ENCODE results near the gene CRYBG1.
"Not testable (repeated sequence)": the region's sequence is repeated elsewhere in the genome, so short reads cannot be mapped to it uniquely, and the experiment has no call there.

CRYBG1 gene

DNA sequence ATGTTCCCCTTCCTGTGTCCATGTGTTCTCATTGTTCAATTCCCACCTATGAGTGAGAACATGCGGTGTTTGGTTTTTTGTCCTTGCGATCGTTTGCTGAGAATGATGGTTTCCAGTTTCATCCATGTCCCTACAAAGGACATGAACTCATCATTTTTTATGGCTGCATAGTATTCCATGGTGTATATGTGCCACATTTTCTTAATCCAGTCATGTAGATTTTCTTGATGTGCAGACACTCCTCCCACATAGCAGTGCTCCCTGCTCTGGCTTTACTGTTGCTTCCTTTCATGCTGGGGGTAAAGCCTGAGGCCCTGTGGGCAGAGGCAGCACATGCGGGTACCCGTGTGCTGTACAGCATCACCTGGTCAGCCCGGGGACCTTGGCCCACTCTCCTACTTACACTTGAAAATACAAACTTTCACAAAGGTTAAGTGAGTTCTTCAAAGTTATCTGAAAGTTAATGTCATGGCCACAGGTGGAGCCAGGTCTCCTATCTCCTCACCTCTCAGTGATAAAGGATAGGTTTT lies 188.5 kb downstream of the CRYBG1 start:
- not testable (repeated sequence) for DNase-seq (ENCODE audit: low spot score)

DNA sequence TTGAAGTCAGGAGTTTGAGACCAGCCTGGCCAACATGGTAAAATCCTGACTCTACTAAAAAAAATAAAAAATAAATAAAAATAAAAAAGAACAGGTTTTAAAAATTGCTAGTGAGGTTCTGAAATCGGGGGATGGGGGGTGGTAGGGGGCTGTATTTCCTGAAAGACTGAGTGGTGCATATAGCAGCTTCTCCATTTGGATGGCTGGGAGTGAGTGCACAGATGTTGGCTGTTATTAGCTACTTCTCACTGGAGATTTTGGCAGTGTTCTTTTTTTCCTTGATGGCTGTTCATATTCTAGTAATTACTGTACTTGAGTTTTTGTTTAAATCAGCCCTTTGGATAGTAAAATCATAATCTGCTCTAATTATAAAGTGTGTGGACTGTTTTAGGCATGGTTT lies 189.0 kb downstream of the CRYBG1 start:
- DNase-seq (ENCODE audit: low spot score): no peak

DNA sequence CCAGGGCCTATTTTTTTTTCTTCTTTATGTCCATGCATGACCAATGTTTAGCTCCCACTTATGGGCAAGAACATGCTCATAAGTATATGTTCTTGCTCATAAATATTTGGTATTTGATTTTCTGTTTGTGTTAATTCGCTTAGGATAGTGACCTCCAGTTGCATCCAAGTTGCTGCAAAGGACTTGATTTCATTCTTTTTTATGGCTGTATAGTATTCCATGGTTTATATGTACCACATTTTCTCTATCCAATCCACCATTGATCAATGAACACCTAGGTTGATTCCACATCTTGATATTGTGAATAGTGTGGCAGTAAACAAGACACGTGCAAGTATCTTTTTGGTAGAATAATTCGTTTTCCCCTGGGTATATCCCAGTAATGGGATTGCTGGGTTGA lies 190.6 kb downstream of the CRYBG1 start:
- DNase-seq (ENCODE audit: low spot score): no peak

GRCh38 chr6:106553440-106553839 lies 192.9 kb downstream of the CRYBG1 start:
- DNase-seq (ENCODE audit: low spot score): no peak

GRCh38 chr6:106555767-106556166 lies 195.2 kb downstream of the CRYBG1 start:
- no peak for DNase-seq (ENCODE audit: low spot score)

- no peak for DNase-seq (ENCODE audit: low spot score)
Measured at GRCh38 chr6:106556368-106556960, 195.9 kb downstream of the CRYBG1 start.

DNA sequence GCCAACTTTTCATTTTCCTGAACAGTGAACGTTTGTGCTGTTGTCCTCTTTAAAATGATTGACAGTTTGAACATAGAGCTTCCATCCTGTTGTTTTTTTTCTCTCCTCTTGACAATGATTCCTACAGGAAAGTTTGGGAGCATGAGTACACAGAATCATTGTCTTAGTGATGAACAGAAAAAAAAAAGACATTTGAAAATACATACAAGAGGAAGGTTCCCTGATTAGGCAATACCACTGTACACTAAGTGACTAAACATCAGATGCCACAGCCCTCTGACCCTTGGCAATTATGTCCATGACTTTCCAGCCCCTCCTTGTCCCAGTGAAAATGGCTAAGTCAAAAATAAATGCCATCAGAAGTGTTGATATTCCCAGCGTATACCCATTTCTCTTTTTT lies 197.3 kb downstream of the CRYBG1 start:
- no peak for DNase-seq (ENCODE audit: low spot score)

DNA sequence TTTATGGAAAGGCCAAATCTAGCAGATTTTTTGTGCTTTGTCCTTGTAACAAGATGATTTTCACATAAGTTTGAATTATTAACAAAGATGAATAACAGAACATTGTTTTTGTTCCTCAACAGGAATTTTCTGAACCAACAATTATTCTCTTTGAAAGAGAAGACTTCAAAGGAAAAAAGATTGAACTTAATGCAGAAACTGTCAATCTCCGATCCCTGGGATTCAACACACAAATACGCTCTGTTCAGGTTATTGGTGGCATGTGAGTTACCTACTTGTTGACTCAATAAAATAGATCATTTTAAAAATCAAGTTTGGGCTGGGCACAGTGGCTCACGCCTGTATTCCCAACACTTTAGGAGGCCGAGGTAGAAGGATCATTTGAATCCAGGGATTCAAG lies 197.8 kb downstream of the CRYBG1 start:
- DNase-seq (ENCODE audit: low spot score): no peak

- DNase-seq (ENCODE audit: low spot score): not testable (repeated sequence)
Measured at GRCh38 chr6:106559659-106560058, 199.1 kb downstream of the CRYBG1 start.

GRCh38 chr6:106560996-106561685 lies 200.6 kb downstream of the CRYBG1 start:
- no peak for DNase-seq (ENCODE audit: low spot score)

GRCh38 chr6:106561686-106562405 lies 201.3 kb downstream of the CRYBG1 start:
- DNase-seq (ENCODE audit: low spot score): no peak

- no peak for DNase-seq (ENCODE audit: low spot score)
Measured at GRCh38 chr6:106563614-106564013, 203.1 kb downstream of the CRYBG1 start.

- no peak for DNase-seq (ENCODE audit: low spot score)
Measured at GRCh38 chr6:106564476-106564875, 204.0 kb downstream of the CRYBG1 start.

DNA sequence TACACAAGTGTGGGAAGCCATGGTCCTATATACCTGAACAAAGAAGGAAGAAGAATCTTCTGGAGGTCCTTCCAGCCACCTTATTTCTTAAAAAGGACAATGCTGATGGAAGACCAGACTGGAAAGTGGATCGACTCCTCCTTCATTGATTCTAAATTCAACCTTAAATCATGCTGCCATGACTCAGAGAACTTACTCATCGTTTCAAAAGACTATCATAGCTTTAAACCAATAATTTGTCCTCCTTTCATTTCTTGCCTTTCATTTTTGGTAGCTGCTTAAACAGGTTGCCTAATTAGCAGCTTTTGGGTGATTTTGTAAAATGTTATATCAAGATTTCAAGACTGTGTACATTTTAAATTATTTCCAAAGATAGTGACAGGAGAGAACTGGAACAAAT lies 208.0 kb downstream of the CRYBG1 start:
- DNase-seq (ENCODE audit: low spot score): no peak

DNA sequence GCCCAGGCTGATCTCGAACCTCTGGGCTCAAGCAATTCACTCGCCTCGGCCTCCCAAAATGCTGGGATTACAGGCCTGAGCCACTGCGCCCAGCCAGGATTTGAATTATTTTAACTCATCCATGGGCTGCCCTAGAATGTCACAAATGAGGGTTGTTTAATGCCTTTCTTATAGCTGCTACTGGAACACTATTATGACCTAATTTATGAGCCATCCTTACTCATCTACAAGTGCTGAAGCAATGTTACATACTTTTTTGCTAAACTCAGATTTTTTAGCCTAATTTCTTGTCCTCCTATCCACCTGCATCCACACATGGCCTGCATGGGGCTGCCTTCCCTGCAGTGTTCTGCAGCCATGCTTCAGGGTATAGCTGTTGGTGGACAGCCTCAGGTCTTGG lies 208.9 kb downstream of the CRYBG1 start:
- no peak for DNase-seq (ENCODE audit: low spot score)

GRCh38 chr6:106572436-106572835 lies 211.9 kb downstream of the CRYBG1 start:
- DNase-seq (ENCODE audit: low spot score): no peak

- DNase-seq (ENCODE audit: low spot score): no peak
Measured at GRCh38 chr6:106572875-106573585, 212.5 kb downstream of the CRYBG1 start.

- no peak for DNase-seq (ENCODE audit: low spot score)
Measured at GRCh38 chr6:106574741-106575458, 214.4 kb downstream of the CRYBG1 start.

DNA sequence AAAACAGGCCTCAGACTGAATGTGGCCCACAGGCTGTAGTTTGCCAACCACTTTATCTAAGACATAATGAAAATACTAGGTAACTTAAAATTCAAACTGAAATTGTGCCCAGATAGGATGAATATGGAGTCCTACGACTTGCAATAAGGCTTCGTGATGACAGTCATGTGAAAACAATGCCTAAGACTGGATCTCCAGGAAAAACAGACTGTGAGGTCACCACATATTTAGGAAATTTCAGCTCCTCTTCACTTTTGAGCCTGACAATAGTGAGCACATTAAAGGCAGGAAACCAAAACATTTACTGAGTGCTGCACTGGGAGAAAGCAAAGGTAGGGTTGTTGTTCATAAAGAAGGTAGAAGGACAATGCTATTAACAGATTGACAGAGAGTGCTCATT lies 218.8 kb downstream of the CRYBG1 start:
- DNase-seq (ENCODE audit: low spot score): no peak

DNA sequence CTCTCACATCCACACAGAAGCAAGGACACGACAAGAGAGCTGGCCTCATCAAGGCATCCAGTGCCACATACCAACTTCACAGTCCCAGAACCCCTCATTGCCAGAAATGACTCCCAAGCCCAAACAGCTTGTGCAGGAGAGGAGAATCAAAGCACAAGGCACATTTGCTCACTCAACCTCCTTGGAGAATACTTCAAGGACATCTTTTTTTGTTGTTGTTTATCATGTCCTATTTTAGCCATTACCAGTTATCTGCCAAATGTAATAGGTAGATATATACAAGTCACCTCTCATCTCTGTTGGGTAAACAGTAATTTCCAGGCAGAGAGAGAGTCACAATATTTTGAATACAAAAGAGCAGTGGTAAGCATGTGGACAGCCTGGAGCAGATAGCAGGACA lies 221.0 kb downstream of the CRYBG1 start:
- DNase-seq (ENCODE audit: low spot score): no peak

- no peak for DNase-seq (ENCODE audit: low spot score)
Measured at GRCh38 chr6:106586815-106587415, 226.4 kb downstream of the CRYBG1 start.
